ENCODE data around the gene CUL1.

DNA sequence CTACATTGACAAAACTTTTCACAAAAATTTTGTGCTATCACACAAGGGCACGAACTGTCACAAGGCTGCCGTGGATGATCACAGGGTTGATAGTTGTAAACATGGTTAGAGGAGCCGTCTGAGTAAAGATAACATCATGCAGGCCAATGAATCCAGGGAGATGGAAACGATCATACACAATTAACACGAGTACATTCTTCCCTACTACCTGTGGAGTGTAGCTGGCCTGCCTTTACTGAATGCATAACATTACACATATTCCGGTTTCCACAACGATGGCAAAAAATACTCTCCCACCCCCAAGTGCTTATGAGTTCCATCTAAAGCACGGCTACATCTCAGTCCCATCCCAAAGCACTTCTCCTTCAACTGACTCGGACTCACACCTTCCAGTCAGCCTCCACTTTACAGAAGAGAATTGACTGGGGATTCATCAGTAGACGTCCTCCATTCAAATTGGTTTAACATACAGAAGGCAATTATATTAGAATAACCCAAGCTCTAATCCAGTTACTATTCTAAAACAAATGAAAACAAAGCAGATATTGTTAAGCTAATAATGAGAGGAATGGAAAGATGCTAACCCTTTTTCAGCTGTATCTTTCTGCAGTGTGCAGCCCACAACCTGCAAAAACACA, 116.3 kb downstream of the CUL1 start:
- TF ChIP-seq, protein P1, sequence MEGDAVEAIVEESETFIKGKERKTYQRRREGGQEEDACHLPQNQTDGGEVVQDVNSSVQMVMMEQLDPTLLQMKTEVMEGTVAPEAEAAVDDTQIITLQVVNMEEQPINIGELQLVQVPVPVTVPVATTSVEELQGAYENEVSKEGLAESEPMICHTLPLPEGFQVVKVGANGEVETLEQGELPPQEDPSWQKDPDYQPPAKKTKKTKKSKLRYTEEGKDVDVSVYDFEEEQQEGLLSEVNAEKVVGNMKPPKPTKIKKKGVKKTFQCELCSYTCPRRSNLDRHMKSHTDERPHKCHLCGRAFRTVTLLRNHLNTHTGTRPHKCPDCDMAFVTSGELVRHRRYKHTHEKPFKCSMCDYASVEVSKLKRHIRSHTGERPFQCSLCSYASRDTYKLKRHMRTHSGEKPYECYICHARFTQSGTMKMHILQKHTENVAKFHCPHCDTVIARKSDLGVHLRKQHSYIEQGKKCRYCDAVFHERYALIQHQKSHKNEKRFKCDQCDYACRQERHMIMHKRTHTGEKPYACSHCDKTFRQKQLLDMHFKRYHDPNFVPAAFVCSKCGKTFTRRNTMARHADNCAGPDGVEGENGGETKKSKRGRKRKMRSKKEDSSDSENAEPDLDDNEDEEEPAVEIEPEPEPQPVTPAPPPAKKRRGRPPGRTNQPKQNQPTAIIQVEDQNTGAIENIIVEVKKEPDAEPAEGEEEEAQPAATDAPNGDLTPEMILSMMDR (conservative IDR thresholded peaks at IDR 0.05; ENCODE audit: low read depth, low read length) = no peak
- no peak for TF ChIP-seq EZH2 (IDR thresholded peaks at IDR 0.05; ENCODE audit: low read length, unreplicated experiment)

Measured in PC-3 (cell line).